ENCODE data around the gene ADRB2.

GRCh38 chr5:148778882-148779281, 47.5 kb upstream of the ADRB2 start:
- TF ChIP-seq POLR2A (IDR thresholded peaks at IDR 0.05) (no peak), CTCF (IDR thresholded peaks at IDR 0.05) (no peak)

All from right lobe of liver (tissue), 4 donors.